Ishikawa (cell line): ENCODE results near the gene RFX6.

ENCODE experiments used
- CEBPB ChIP-seq: IDR thresholded peaks from 2 replicates; pipeline ENCODE4 v1.6.1; 2012
- CREB1 ChIP-seq: IDR thresholded peaks from 2 replicates; pipeline ENCODE4 v1.6.1; 2012; ENCODE audit warnings: low read depth
- EGR1 ChIP-seq: IDR thresholded peaks from 2 replicates; pipeline ENCODE4 v1.6.1; 2012
- EP300 ChIP-seq: IDR thresholded peaks from 2 replicates; pipeline ENCODE4 v1.6.1; 2012; ENCODE audit warnings: borderline replicate concordance
- NFIC ChIP-seq: IDR thresholded peaks from 2 replicates; pipeline ENCODE4 v1.6.1; 2012
- RAD21 ChIP-seq: IDR thresholded peaks from 2 replicates; pipeline ENCODE4 v1.6.1; 2012; ENCODE audit warnings: low read depth
- TAF1 ChIP-seq: IDR thresholded peaks from 2 replicates; pipeline ENCODE4 v1.6.1; 2012; ENCODE audit warnings: low read depth, mild to moderate bottlenecking
- TCF12 ChIP-seq: IDR thresholded peaks from 2 replicates; pipeline ENCODE4 v1.6.1; 2012; ENCODE audit warnings: low read depth
- TF ChIP-seq, protein P1 (sequence below): IDR thresholded peaks from 2 replicates; pipeline ENCODE4 v1.6.1; 2012
- TF ChIP-seq, protein P2 (sequence below): IDR thresholded peaks from 2 replicates; pipeline ENCODE4 v1.6.1; 2012; ENCODE audit warnings: low read depth, mild to moderate bottlenecking

DNA sequence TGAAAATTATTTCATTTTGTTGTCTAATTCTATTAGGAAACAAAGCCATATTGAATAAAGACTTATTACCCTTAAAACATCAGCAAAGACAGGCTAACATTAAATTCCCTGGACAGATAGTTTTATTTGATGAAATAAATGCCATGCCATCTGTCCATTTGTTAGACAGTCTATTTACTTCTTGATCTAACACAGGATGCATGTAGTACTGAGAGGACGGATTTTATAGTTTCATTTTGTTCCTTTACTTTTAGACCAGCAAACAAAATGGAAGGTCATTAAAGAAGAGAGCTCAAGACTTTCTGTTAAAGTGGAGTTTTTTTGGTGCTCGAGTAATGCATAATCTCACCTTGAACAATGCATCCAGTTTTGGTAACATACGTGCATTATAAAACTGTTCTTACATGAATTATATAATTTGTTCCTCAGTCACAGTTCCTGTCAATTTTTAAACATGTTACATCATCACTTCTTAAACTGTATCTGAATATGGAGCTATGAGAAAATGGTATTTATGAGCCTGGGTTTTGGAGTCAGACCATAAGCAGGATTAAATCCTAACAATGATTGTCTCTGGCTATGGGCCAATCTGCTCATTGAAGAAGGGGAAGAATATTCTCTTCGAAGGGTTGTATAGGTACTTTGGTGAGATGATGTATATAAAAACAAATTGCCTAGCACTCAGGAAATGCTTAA lies 46.0 kb downstream of the RFX6 start:
- TF ChIP-seq, protein P1, sequence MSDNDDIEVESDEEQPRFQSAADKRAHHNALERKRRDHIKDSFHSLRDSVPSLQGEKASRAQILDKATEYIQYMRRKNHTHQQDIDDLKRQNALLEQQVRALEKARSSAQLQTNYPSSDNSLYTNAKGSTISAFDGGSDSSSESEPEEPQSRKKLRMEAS: no peak
- TF ChIP-seq, protein P2, sequence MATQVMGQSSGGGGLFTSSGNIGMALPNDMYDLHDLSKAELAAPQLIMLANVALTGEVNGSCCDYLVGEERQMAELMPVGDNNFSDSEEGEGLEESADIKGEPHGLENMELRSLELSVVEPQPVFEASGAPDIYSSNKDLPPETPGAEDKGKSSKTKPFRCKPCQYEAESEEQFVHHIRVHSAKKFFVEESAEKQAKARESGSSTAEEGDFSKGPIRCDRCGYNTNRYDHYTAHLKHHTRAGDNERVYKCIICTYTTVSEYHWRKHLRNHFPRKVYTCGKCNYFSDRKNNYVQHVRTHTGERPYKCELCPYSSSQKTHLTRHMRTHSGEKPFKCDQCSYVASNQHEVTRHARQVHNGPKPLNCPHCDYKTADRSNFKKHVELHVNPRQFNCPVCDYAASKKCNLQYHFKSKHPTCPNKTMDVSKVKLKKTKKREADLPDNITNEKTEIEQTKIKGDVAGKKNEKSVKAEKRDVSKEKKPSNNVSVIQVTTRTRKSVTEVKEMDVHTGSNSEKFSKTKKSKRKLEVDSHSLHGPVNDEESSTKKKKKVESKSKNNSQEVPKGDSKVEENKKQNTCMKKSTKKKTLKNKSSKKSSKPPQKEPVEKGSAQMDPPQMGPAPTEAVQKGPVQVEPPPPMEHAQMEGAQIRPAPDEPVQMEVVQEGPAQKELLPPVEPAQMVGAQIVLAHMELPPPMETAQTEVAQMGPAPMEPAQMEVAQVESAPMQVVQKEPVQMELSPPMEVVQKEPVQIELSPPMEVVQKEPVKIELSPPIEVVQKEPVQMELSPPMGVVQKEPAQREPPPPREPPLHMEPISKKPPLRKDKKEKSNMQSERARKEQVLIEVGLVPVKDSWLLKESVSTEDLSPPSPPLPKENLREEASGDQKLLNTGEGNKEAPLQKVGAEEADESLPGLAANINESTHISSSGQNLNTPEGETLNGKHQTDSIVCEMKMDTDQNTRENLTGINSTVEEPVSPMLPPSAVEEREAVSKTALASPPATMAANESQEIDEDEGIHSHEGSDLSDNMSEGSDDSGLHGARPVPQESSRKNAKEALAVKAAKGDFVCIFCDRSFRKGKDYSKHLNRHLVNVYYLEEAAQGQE: no peak
- TF ChIP-seq TAF1: no peak
- TF ChIP-seq EP300: no peak
- no peak for TF ChIP-seq NFIC
- no peak for TF ChIP-seq CREB1
- no peak for TF ChIP-seq RAD21
- no peak for TF ChIP-seq TCF12
- no peak for TF ChIP-seq CEBPB
- no peak for TF ChIP-seq EGR1
